ENCODE measurements around the gene FA2H. TPM values are rescaled to one million over a fixed set of nuclear protein-coding genes. Genes with fewer than 3 reads are reported as not detected.
A peak's percentile ranks its signal among the peaks of the same experiment; 100 is the strongest.

Gene FA2H
- total and polyA plus RNA-seq, 2 experiments from 2014 or later = 5.7 to 6.3 TPM

DNA sequence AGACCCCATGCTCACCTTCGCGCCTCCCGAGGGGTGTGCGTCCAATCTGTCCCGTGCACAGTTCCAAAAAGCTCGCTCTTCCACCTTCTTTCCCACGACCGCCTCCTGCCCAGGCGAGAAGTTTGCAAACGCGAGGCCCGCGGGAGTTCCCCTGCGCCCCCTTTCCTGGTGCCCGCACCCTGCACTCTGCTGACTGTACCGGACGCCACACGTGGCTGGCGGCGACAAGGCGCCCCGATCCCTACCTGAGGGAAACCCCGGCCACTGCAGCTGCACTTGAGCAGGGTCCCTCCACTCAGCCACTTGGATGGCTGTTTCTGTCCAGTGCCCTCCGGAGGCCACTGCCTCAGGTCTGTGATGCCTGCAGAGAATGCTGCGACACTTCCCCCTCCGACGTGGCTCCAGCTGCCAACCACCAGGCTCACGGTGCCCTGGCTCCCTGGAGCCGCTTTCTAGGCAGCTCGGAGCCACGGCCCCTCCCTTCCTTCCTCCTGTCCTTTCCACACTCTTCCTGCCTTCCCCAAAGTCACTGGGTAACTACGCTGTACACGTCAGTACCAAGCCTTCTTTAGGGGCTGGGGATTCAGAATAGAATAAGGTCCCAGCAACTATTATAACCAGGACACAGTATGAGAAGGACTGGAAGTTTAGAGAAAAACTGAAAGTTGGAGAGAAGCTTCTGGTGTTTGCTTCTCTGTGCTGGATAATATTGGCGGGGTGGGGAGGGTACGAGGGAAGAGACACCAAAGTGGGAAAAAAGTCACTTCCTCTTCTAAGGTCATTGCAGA is 74.0 kb downstream of the FA2H start, which contains the start of gene MLKL:
Gene MLKL (minus strand): TSS at position 425 of the 788 bp plus-strand sequence. CDS start 5,105 bp downstream, outside the sequence.
- H3K27ac ChIP-seq (ENCODE audit: low read depth) = no peak within 1 kb of the TSS
- peak; percentile 86 for ATAC-seq
- H3K4me3 Mint-ChIP-seq = peak within 1 kb of the TSS; percentile 86

More for the DNA sequence above, 74.0 kb downstream of the FA2H start, which contains the start of gene MLKL:
- no peak for TF ChIP-seq EZH2 (IDR thresholded peaks at IDR 0.05; ENCODE audit: low read depth, unreplicated experiment)
- TF ChIP-seq, protein P1, sequence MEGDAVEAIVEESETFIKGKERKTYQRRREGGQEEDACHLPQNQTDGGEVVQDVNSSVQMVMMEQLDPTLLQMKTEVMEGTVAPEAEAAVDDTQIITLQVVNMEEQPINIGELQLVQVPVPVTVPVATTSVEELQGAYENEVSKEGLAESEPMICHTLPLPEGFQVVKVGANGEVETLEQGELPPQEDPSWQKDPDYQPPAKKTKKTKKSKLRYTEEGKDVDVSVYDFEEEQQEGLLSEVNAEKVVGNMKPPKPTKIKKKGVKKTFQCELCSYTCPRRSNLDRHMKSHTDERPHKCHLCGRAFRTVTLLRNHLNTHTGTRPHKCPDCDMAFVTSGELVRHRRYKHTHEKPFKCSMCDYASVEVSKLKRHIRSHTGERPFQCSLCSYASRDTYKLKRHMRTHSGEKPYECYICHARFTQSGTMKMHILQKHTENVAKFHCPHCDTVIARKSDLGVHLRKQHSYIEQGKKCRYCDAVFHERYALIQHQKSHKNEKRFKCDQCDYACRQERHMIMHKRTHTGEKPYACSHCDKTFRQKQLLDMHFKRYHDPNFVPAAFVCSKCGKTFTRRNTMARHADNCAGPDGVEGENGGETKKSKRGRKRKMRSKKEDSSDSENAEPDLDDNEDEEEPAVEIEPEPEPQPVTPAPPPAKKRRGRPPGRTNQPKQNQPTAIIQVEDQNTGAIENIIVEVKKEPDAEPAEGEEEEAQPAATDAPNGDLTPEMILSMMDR (conservative IDR thresholded peaks at IDR 0.05; ENCODE audit: low read depth in 2 of 2) = peak in 1 of 2 experiments; percentile 7; a peak in 1 of 4 replicates
- TF ChIP-seq ZNF114 (CRISPR knock-in tag; IDR thresholded peaks at IDR 0.05) = no peak
- TF ChIP-seq POLR2AphosphoS5 (IDR thresholded peaks at IDR 0.05; ENCODE audit: low read depth) = peak; percentile 49
- TF ChIP-seq, protein P2, sequence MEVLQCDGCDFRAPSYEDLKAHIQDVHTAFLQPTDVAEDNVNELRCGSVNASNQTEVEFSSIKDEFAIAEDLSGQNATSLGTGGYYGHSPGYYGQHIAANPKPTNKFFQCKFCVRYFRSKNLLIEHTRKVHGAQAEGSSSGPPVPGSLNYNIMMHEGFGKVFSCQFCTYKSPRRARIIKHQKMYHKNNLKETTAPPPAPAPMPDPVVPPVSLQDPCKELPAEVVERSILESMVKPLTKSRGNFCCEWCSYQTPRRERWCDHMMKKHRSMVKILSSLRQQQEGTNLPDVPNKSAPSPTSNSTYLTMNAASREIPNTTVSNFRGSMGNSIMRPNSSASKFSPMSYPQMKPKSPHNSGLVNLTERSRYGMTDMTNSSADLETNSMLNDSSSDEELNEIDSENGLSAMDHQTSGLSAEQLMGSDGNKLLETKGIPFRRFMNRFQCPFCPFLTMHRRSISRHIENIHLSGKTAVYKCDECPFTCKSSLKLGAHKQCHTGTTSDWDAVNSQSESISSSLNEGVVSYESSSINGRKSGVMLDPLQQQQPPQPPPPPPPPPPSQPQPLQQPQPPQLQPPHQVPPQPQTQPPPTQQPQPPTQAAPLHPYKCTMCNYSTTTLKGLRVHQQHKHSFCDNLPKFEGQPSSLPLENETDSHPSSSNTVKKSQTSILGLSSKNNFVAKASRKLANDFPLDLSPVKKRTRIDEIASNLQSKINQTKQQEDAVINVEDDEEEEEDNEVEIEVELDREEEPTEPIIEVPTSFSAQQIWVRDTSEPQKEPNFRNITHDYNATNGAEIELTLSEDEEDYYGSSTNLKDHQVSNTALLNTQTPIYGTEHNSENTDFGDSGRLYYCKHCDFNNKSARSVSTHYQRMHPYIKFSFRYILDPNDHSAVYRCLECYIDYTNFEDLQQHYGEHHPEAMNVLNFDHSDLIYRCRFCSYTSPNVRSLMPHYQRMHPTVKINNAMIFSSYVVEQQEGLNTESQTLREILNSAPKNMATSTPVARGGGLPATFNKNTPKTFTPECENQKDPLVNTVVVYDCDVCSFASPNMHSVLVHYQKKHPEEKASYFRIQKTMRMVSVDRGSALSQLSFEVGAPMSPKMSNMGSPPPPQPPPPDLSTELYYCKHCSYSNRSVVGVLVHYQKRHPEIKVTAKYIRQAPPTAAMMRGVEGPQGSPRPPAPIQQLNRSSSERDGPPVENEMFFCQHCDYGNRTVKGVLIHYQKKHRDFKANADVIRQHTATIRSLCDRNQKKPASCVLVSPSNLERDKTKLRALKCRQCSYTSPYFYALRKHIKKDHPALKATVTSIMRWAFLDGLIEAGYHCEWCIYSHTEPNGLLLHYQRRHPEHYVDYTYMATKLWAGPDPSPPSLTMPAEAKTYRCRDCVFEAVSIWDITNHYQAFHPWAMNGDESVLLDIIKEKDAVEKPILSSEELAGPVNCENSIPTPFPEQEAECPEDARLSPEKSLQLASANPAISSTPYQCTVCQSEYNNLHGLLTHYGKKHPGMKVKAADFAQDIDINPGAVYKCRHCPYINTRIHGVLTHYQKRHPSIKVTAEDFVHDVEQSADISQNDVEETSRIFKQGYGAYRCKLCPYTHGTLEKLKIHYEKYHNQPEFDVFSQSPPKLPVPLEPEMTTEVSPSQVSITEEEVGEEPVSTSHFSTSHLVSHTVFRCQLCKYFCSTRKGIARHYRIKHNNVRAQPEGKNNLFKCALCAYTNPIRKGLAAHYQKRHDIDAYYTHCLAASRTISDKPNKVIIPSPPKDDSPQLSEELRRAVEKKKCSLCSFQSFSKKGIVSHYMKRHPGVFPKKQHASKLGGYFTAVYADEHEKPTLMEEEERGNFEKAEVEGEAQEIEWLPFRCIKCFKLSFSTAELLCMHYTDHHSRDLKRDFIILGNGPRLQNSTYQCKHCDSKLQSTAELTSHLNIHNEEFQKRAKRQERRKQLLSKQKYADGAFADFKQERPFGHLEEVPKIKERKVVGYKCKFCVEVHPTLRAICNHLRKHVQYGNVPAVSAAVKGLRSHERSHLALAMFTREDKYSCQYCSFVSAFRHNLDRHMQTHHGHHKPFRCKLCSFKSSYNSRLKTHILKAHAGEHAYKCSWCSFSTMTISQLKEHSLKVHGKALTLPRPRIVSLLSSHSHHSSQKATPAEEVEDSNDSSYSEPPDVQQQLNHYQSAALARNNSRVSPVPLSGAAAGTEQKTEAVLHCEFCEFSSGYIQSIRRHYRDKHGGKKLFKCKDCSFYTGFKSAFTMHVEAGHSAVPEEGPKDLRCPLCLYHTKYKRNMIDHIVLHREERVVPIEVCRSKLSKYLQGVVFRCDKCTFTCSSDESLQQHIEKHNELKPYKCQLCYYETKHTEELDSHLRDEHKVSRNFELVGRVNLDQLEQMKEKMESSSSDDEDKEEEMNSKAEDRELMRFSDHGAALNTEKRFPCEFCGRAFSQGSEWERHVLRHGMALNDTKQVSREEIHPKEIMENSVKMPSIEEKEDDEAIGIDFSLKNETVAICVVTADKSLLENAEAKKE (CRISPR knock-in tag; IDR thresholded peaks at IDR 0.05) = no peak
- no peaks in the 10 kb centered on the region for H3K9me3 Mint-ChIP-seq
- no peaks in the 10 kb centered on the region for H3K9me2 ChIP-seq (ENCODE audit: insufficient read depth)
- peak within 1 kb of the TSS; percentile 98 for H2AFZ ChIP-seq
- peak; percentile 77 for DNase-seq (ENCODE audit: low spot score)
- no peaks in the 10 kb centered on the region for H3K79me2 ChIP-seq (replicated peaks; ENCODE audit: insufficient read depth)
- peaks cover 16% of the 10 kb centered on the region for H3K4me1 ChIP-seq (ENCODE audit: insufficient read depth)
- H3K4me2 ChIP-seq = peak within 1 kb of the TSS; percentile 76
- H3K27me3 ChIP-seq (ENCODE audit: insufficient read depth) = peaks cover 21% of the 10 kb centered on the region
- no peaks in the 10 kb centered on the region for H4K20me1 ChIP-seq (replicated peaks; ENCODE audit: insufficient read depth)
- peaks cover 22% of the 10 kb centered on the region for H3K27me3 Mint-ChIP-seq (ENCODE audit: insufficient read depth, low read depth, poor library complexity)
- H3K27ac Mint-ChIP-seq = no peak within 1 kb of the TSS; the same call in 1 of the 2 replicates
- peak within 1 kb of the TSS; percentile 76 for H3K4me3 ChIP-seq
- H3K36me3 ChIP-seq (ENCODE audit: insufficient read depth) = no peaks in the 10 kb centered on the region
- peaks cover 12% of the 10 kb centered on the region; the same call in 2 of the 3 replicates for H3K4me1 Mint-ChIP-seq
- no peaks in the 10 kb centered on the region for H3K36me3 Mint-ChIP-seq (ENCODE audit: low read depth)
- H3F3A ChIP-seq (replicated peaks; ENCODE audit: low read depth) = peaks cover 2% of the 10 kb centered on the region; the same call in 1 of the 2 replicates

Measured in GM23338 (cell line).